CD4-positive, alpha-beta memory T cell (primary cell): Measurements from ENCODE around the gene SBK3. TPM values are rescaled to one million over a fixed set of nuclear protein-coding genes. Genes with fewer than 3 reads are reported as not detected.

Experiments used
- CTCF ChIA-PET: fragments of 350-600 bp; sonication (Branson Sonifier 250); formaldehyde crosslinking; loops from one replicate; lab custom pipeline; 2021; ENCODE audit warnings: inconsistent platforms; ENCODE audit not compliant: partially characterized antibody; lab: Charles Lee
- POLR2A ChIA-PET: fragments of 350-600 bp; sonication (Branson Sonifier 250); formaldehyde crosslinking; loops from one replicate; lab custom pipeline; 2021; ENCODE audit not compliant: partially characterized antibody; lab: Charles Lee
- DNase-seq, 5 donors: peaks; one replicate each; pipeline versions ENCODE4 v3.0.0 to v3.0.0-alpha.2; 2020 to 2022; ENCODE audit warnings: mixed read lengths in 1 of 5
- H3K27ac ChIP-seq: one replicate; pipeline ENCODE4 v1.7.0; 2013; ENCODE audit warnings: low read depth, low read length
- H3K27me3 ChIP-seq: 2 replicates; pipeline ENCODE4 v1.7.0; 2013; ENCODE audit warnings: mild to moderate bottlenecking, low read length, moderate library complexity; ENCODE audit not compliant: insufficient read depth
- H3K36me3 ChIP-seq: 2 replicates; pipeline ENCODE4 v1.7.0; 2013; ENCODE audit warnings: mild to moderate bottlenecking, low read length, moderate library complexity; ENCODE audit not compliant: insufficient read depth
- H3K4me1 ChIP-seq: 2 replicates; pipeline ENCODE4 v1.7.0; 2013; ENCODE audit warnings: mild to moderate bottlenecking, low read length, moderate library complexity; ENCODE audit not compliant: insufficient read depth
- H3K4me3 ChIP-seq, 2 donors: one replicate each; pipeline ENCODE4 v1.7.0; 2013; ENCODE audit warnings: low read length in 2 of 2, mild to moderate bottlenecking in 1 of 2
- H3K9me3 ChIP-seq, 2 donors: one replicate each; pipeline ENCODE4 v1.7.0; 2013; ENCODE audit warnings: low read length in 2 of 2, control low read depth in 1 of 2; ENCODE audit not compliant: control insufficient read depth in 1 of 2
- H3K27ac Mint-ChIP-seq, 7 donors: one replicate each; pipeline ENCODE4 v1.8.0; 2020 to 2021; ENCODE audit warnings: mixed read lengths in 7 of 7, mild to moderate bottlenecking in 6 of 7, inconsistent platforms in 3 of 7, moderate library complexity in 3 of 7
- H3K27me3 Mint-ChIP-seq, 2 donors: one replicate each; pipeline ENCODE4 v1.8.0; 2020 to 2021; ENCODE audit warnings: mixed read lengths in 2 of 2
- H3K36me3 Mint-ChIP-seq, 2 donors: one replicate each; pipeline ENCODE4 v1.8.0; 2020 to 2021; ENCODE audit warnings: mixed read lengths in 2 of 2, inconsistent platforms in 1 of 2, mild to moderate bottlenecking in 1 of 2
- H3K4me1 Mint-ChIP-seq, 4 donors: one replicate each; pipeline ENCODE4 v1.8.0; 2020 to 2021; ENCODE audit warnings: mixed read lengths in 4 of 4, mild to moderate bottlenecking in 1 of 4
- H3K4me3 Mint-ChIP-seq, 8 donors: one replicate each; pipeline ENCODE4 v1.8.0; 2020 to 2021; ENCODE audit warnings: mixed read lengths in 8 of 8, mild to moderate bottlenecking in 7 of 8, moderate library complexity in 6 of 8, inconsistent platforms in 3 of 8
- H3K9me3 Mint-ChIP-seq, 8 donors: one replicate each; pipeline ENCODE4 v1.8.0; 2020 to 2021; ENCODE audit warnings: mixed read lengths in 8 of 8, mild to moderate bottlenecking in 5 of 8, inconsistent platforms in 3 of 8, moderate library complexity in 1 of 8
- intact Hi-C: fragments of 100-400 bp; cut with micrococcal nuclease; formaldehyde crosslinking; loops from one replicate; pipeline ENCODE4 v1.15.1; 2023
- polyA plus RNA-seq, 2 donors: library from polyadenylated mRNA; unstranded; fragments of 300-500 nt; fragmentation: Illumina TruSeq; gene quantifications; one replicate each; pipeline ENCODE4 v1.2.3, GENCODE V29; 2021
- total RNA-seq, 2 experiments: library from RNA; stranded (reverse); gene quantifications; one replicate each; pipeline ENCODE4 v1.2.3, GENCODE V29; 2021

Gene SBK3
- total and polyA plus RNA-seq, 4 experiments from 2014 or later, result not detected

DNA sequence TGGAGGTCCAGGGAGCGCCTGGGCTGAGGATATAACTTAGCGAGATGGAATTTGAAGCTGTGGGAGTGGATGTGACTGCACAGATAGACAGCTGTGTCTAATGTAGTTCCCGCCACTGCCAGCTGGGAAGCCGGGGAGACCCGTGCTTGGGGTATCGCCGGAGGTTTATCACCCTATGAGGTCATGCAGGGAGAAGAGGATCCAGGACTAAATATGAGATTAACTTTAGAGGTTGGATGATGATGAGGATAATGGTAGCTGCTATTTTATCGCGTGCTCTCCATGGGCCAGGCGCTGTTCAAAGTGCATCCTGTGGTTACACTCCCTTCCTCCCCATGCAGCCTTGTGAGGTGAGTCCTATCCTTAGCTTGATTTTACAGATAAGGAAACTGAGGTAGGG is 37.2 kb downstream of the SBK3 start:
- Mint-ChIP-seq H3K9me3 (no peaks in the 10 kb centered on the region), H3K4me1 (peaks cover 2 to 11% (median 8%) of the 10 kb centered on the region in 4 donors), H3K27ac (no peak overlapping the region), H3K4me3 (no peak overlapping the region), H3K27me3 (peaks cover 18 to 23% of the 10 kb centered on the region in 2 donors), H3K36me3 (no peaks in the 10 kb centered on the region)
- CTCF ChIA-PET, result interaction anchor here (1.1 to 2.5 kb wide), 4 partner anchors 40 to 367 kb away, joined by 3 to 8 read pairs (median 5); no protein-coding TSS in a partner anchor
- no peaks in the 10 kb centered on the region for H3K27me3 ChIP-seq
- POLR2A ChIA-PET, result no interaction called here
- H3K27ac ChIP-seq, result no peak overlapping the region
- intact Hi-C loops, result no loop called here
- DNase-seq, result no peak
- H3K4me1 ChIP-seq, result peaks cover 4% of the 10 kb centered on the region
- no peak overlapping the region for H3K4me3 ChIP-seq
- no peaks in the 10 kb centered on the region for H3K36me3 ChIP-seq
- no peaks in the 10 kb centered on the region for H3K9me3 ChIP-seq

DNA sequence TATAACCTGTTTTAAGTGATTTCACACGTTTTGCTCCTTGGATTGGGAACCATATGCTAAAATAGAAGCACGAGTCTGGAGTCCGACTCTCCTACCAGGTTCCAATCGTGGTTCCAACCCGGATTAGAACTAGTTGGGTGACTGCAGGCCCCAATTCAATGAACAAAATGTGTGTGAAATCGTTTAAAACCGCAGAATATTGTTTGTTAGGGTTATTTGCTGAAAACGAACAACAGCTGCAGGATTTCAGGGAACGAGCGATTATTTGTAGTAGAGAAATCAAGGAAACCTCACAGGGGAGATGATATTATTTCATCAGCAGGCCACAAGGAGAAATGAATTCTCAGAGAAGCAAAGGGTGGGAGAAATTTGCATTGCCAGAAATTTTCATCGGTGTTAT is 40.4 kb downstream of the SBK3 start:
- peaks cover 4% of the 10 kb centered on the region for H3K4me1 ChIP-seq
- ChIA-PET CTCF (interaction anchor here (0.9 to 4.3 kb wide), 17 partner anchors 9 to 442 kb away, joined by 3 to 111 read pairs (median 10); partner anchors contain the start of genes RDH13, SSC5D, ZNF628 and ZNF865), POLR2A (interaction anchor here (2.2 to 3.2 kb wide), 2 partner anchors 28 to 127 kb away, joined by 13 to 17 read pairs; partner anchors contain the start of gene ZNF628)
- no peaks in the 10 kb centered on the region for H3K36me3 ChIP-seq
- intact Hi-C loops, result loop anchor here (2.0 kb wide), 2 partner anchors 44 to 212 kb away; partner anchors contain the start of gene ISOC2
- H3K4me1 Mint-ChIP-seq, result peaks cover 3 to 13% (median 10%) of the 10 kb centered on the region in 4 donors
- H3K27ac Mint-ChIP-seq, result peak overlapping the region in 1 of 7 donors; percentile 75
- peaks cover 9 to 10% of the 10 kb centered on the region in 2 donors for H3K27me3 Mint-ChIP-seq
- H3K4me3 Mint-ChIP-seq, result no peak overlapping the region
- no peaks in the 10 kb centered on the region for H3K27me3 ChIP-seq
- H3K9me3 ChIP-seq, result no peaks in the 10 kb centered on the region
- no peak for DNase-seq
- no peak overlapping the region for H3K27ac ChIP-seq
- H3K36me3 Mint-ChIP-seq, result no peaks in the 10 kb centered on the region
- no peaks in the 10 kb centered on the region for H3K9me3 Mint-ChIP-seq
- H3K4me3 ChIP-seq, result no peak overlapping the region

DNA sequence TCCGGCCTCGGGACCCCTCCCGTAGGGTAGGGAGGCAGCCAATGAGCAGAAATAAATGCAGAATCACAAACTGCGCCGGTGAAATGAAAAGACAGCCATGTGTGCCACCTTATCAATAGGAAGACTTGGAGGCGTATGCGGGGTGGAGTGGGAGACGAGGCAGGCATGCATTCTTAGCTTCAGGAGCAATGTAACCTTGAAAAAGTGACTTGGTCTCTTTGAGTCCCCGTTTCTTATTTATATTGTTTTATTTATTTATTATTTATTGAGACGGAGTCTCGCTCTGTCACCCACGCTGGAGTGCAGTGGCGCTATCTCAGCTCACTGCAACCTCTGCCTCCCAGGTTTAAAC is 41.1 kb downstream of the SBK3 start:
- ChIA-PET POLR2A (interaction anchor here (1.0 to 3.2 kb wide), 13 partner anchors 13 to 363 kb away, joined by 3 to 17 read pairs (median 4); partner anchors contain the start of genes FIZ1, ISOC2, UBE2S and ZNF524), CTCF (interaction anchor here (0.7 to 4.3 kb wide), 56 partner anchors 8 to 851 kb away, joined by 3 to 111 read pairs (median 4); partner anchors contain the start of genes HSPBP1, ISOC2, NAT14 and RDH13)
- no peak overlapping the region for H3K27ac ChIP-seq
- no peak for DNase-seq
- Mint-ChIP-seq H3K27ac (peak overlapping the region in 2 of 7 donors; percentile 55 to 75), H3K4me3 (peak overlapping the region in 5 of 8 donors; percentile 35 to 85 (median 81)), H3K27me3 (peaks cover 7 to 10% of the 10 kb centered on the region in 2 donors), H3K4me1 (peaks cover 5 to 13% (median 10%) of the 10 kb centered on the region in 4 donors), H3K36me3 (no peaks in the 10 kb centered on the region), H3K9me3 (no peaks in the 10 kb centered on the region)
- intact Hi-C loops, result loop anchor here (2.0 kb wide), 2 partner anchors 43 to 211 kb away; partner anchors contain the start of gene ISOC2
- peaks cover 4% of the 10 kb centered on the region for H3K4me1 ChIP-seq
- no peaks in the 10 kb centered on the region for H3K9me3 ChIP-seq
- peak overlapping the region in 1 of 2 donors; percentile 73 for H3K4me3 ChIP-seq
- H3K36me3 ChIP-seq, result no peaks in the 10 kb centered on the region
- H3K27me3 ChIP-seq, result no peaks in the 10 kb centered on the region

DNA sequence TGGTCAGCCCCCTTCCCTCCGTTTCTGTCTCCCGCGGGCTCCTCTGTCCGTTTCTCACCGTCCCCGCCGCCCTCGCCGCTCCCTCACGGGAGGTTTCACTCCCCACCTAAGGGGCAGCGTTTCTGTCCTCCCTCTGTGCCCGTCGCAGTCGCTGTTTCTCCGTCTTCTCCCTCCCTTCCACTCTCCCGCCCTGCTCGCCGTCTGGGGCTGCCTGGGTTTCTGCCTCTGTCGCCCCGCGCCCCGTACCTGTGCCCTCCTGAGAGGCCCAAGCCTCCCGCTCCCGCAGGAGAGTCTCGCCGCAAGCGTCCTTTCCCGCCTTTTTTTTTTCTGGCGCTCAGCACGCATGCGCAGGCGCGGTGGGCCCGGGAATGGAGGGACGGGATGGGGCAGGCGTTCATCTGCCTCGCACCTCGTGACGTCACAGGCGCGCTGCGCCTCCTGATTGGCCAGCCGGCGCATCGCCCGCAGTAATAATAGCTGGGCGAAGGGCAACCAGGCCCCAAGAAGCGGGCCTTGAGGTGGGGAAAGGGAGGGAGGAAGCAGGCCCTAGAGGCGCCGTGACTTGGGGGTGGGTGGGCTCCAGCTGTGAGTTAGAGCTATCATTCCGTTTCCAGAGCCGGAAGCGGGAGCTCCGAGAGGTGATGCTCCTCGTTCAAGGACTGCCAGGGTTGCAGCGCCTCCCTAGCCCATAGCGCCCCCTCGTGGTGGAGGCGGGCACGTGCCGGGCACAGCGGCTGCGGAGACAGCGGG is 41.7 kb downstream of the SBK3 start:
- Mint-ChIP-seq H3K27ac (peak overlapping the region; percentile 75 to 92 (median 84)), H3K27me3 (peaks cover 6% of the 10 kb centered on the region in 2 donors), H3K9me3 (no peaks in the 10 kb centered on the region), H3K36me3 (no peaks in the 10 kb centered on the region), H3K4me3 (peak overlapping the region; percentile 81 to 90 (median 83)), H3K4me1 (peaks cover 5 to 13% (median 10%) of the 10 kb centered on the region in 4 donors)
- H3K36me3 ChIP-seq, result no peaks in the 10 kb centered on the region
- intact Hi-C loops, result loop anchor here (1.0 to 2.0 kb wide), 4 partner anchors 35 to 291 kb away; partner anchors contain the start of gene ISOC2
- H3K27me3 ChIP-seq, result no peaks in the 10 kb centered on the region
- ChIA-PET CTCF (interaction anchor here (0.6 to 4.3 kb wide), 57 partner anchors 9 to 850 kb away, joined by 3 to 111 read pairs (median 5); partner anchors contain the start of genes EPS8L1, HSPBP1, ISOC2 and NAT14), POLR2A (interaction anchor here (0.7 to 3.2 kb wide), 14 partner anchors 14 to 362 kb away, joined by 3 to 17 read pairs (median 4); partner anchors contain the start of genes FIZ1, ISOC2, UBE2S and ZNF524)
- H3K9me3 ChIP-seq, result no peaks in the 10 kb centered on the region
- DNase-seq, result peak; percentile 85 to 96 (median 92)
- H3K27ac ChIP-seq, result peak overlapping the region; percentile 46
- peak overlapping the region; percentile 17 to 73 for H3K4me3 ChIP-seq
- peaks cover 4% of the 10 kb centered on the region for H3K4me1 ChIP-seq

DNA sequence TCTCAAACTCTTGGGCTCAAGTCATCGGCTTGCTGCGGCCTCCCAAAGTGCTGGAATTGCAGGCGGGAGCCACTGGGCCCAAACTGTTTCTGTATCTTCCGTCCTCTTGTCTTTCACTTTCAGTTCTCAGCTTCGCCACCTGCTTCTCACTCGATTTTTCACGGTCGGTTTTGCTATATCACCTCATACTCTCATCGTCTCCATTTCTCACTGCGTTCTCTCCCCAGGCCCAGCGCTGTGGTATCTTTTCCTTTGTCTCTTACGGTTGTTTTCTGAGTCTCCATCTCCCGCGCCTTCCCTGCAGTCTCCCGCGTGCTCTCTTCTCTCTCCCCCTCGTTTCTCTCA is 42.2 kb downstream of the SBK3 start:
- Histone ChIP-seq H3K4me3 (peak overlapping the region in 1 of 2 donors; percentile 73), H3K27ac (no peak overlapping the region), H3K27me3 (no peaks in the 10 kb centered on the region), H3K4me1 (peaks cover 4% of the 10 kb centered on the region), H3K36me3 (no peaks in the 10 kb centered on the region), H3K9me3 (no peaks in the 10 kb centered on the region)
- Mint-ChIP-seq H3K36me3 (no peaks in the 10 kb centered on the region), H3K4me3 (peak overlapping the region; percentile 81 to 90 (median 83)), H3K27me3 (peaks cover 5 to 6% of the 10 kb centered on the region in 2 donors), H3K9me3 (no peaks in the 10 kb centered on the region), H3K4me1 (peaks cover 5 to 13% (median 10%) of the 10 kb centered on the region in 4 donors), H3K27ac (peak overlapping the region in 6 of 7 donors; percentile 75 to 92 (median 86))
- ChIA-PET POLR2A (interaction anchor here (0.7 to 3.2 kb wide), 10 partner anchors 27 to 249 kb away, joined by 3 to 17 read pairs (median 4); partner anchors contain the start of genes FIZ1, ISOC2, UBE2S and ZNF524), CTCF (interaction anchor here (0.7 to 4.3 kb wide), 23 partner anchors 8 to 847 kb away, joined by 3 to 111 read pairs (median 5); partner anchors contain the start of genes ISOC2, NAT14, ZNF628 and ZNF784)
- DNase-seq, result no peak
- intact Hi-C loops, result loop anchor here (1.0 kb wide), 2 partner anchors 35 to 291 kb away; no protein-coding TSS in a partner anchor

DNA sequence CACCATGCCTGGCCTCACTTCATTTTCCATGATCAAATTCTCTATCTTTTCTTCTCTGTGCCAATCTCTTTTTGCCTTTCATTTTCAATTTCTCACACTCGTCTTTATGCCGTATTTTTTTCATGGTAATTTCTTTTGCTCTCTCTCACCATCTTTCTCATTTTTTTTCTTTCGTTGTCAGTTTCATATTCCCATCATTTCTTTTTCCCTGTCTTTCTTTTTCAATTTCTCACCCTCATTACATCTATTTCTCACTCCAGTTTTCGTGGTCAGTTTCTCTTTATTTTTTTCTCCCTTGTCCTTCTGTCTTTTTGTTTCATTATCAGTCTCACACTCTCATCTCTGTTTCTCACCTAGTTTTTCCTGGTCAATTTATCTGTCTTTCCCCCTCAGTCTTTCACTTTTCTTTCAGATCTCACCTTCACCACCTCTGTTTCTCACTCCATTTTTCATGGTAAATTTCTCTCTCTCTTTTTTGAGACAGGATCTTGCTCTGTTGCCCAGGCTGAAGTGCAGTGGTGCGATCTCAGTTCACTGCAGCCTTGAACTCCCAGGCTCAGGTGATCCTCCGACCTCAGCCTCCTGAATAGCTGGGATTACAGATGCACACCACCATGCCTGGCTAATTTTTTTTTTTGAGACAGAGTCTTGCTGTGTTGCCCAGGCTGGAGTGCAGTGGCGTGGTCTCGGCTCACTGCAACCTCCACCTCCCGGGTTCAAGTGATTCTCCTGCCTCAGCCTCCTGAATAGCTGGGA is 43.0 kb downstream of the SBK3 start:
- CTCF ChIA-PET, result interaction anchor here (1.8 to 4.3 kb wide), 3 partner anchors 11 to 361 kb away, joined by 19 to 111 read pairs (median 25); partner anchors contain the start of gene ZNF784
- H3K9me3 Mint-ChIP-seq, result no peaks in the 10 kb centered on the region
- H3K9me3 ChIP-seq, result no peaks in the 10 kb centered on the region
- peak overlapping the region in 2 of 8 donors; percentile 17 to 47 for H3K4me3 Mint-ChIP-seq
- no peak for DNase-seq
- intact Hi-C loops, result no loop called here
- peaks cover 5 to 13% (median 10%) of the 10 kb centered on the region in 4 donors for H3K4me1 Mint-ChIP-seq
- no peak overlapping the region for H3K4me3 ChIP-seq
- no peaks in the 10 kb centered on the region for H3K27me3 ChIP-seq
- H3K27ac ChIP-seq, result no peak overlapping the region
- peaks cover 4% of the 10 kb centered on the region for H3K4me1 ChIP-seq
- H3K36me3 ChIP-seq, result no peaks in the 10 kb centered on the region
- H3K27me3 Mint-ChIP-seq, result no peaks in the 10 kb centered on the region
- H3K27ac Mint-ChIP-seq, result peak overlapping the region in 4 of 7 donors; percentile 10 to 81 (median 24)
- POLR2A ChIA-PET, result interaction anchor here (3.2 kb wide), 1 partner anchor 130 kb away, joined by 13 read pairs; no protein-coding TSS in a partner anchor
- no peaks in the 10 kb centered on the region for H3K36me3 Mint-ChIP-seq
